Osteoblast (primary cell): ENCODE results near the gene KIAA0825. TPM values are rescaled to one million over a fixed set of nuclear protein-coding genes. Genes with fewer than 3 reads are reported as not detected.

Experiments
- DNase-seq: peaks from one replicate; pipeline ENCODE4 v3.0.0; 2011; ENCODE audit warnings: low spot score, mixed read lengths; ENCODE audit not compliant: insufficient read length; ENCODE audit errors: missing footprints
- H2AFZ ChIP-seq: 2 replicates; pipeline ENCODE4 v1.6.0; 2011; ENCODE audit warnings: mild to moderate bottlenecking, low read length
- H3K27ac ChIP-seq: 2 replicates; pipeline ENCODE4 v1.5.1; 2011; ENCODE audit warnings: mild to moderate bottlenecking, low read depth, low read length, moderate library complexity
- H3K27me3 ChIP-seq: 2 replicates; pipeline ENCODE4 v1.6.0; 2012; ENCODE audit warnings: mild to moderate bottlenecking, control low read depth, inconsistent platforms, low read length, moderate library complexity; ENCODE audit not compliant: insufficient read depth
- H3K36me3 ChIP-seq: 2 replicates; pipeline ENCODE4 v1.5.1; 2011; ENCODE audit warnings: mild to moderate bottlenecking, low read length, control low read depth, moderate library complexity; ENCODE audit not compliant: insufficient read depth
- H3K4me1 ChIP-seq: 2 replicates; pipeline ENCODE4 v1.5.1; 2011; ENCODE audit warnings: mild to moderate bottlenecking, low read length, control low read depth, moderate library complexity; ENCODE audit not compliant: insufficient read depth
- H3K4me2 ChIP-seq: 2 replicates; pipeline ENCODE4 v1.6.0; 2011; ENCODE audit warnings: mild to moderate bottlenecking, low read length; ENCODE audit not compliant: insufficient read depth
- H3K4me3 ChIP-seq: fragments of 200-600 bp; sonication (generic); 3 replicates; pipeline ENCODE4 v1.5.1; 2012; ENCODE audit warnings: mild to moderate bottlenecking, low read length, inconsistent platforms; ENCODE audit not compliant: insufficient read depth
- H3K79me2 ChIP-seq: 2 replicates; pipeline ENCODE4 v1.6.0; 2012; ENCODE audit warnings: mild to moderate bottlenecking, low read length, control low read depth, inconsistent platforms; ENCODE audit not compliant: insufficient read depth
- H3K9me3 ChIP-seq: 2 replicates; pipeline ENCODE4 v1.5.1; 2011; ENCODE audit warnings: low read depth, low read length, control low read depth
- H4K20me1 ChIP-seq: 2 replicates; pipeline ENCODE4 v1.6.0; 2012; ENCODE audit warnings: mild to moderate bottlenecking, low read length, control low read depth; ENCODE audit not compliant: insufficient read depth
- CTCF ChIP-seq: IDR thresholded peaks from 2 replicates; pipeline ENCODE4 v1.5.1; 2011; ENCODE audit warnings: mild to moderate bottlenecking, low read depth, low read length, moderate library complexity; ENCODE audit errors: extremely low read depth
- total RNA-seq: library from RNA; depleted of rRNA; stranded (reverse); fragments of >200 nt; gene quantifications from 2 replicates; pipeline ENCODE4 v1.2.3, GENCODE V29; 2012

KIAA0825 gene
- total RNA-seq, 1 donor, result 8.0 TPM

DNA sequence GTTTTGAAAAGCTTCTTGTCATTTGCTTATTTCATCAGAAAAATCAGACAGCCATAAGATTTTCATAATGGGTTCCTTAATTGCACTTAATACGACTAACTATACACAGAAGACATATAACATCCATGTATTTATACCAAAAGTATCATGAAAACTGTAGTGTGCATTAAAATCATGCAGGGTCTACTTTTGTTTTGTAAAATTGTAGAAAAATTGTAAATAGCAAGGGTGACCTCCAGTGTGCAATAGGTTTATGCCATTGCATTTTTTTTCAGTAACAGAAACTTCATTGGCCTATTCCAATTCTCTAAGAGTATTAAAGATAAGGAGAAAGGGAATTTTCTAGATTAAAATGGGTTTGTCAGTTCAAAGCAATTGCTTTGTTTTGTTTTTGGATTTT is 307.6 kb downstream of the KIAA0825 start:
- H3K9me3 ChIP-seq, result no peaks in the 10 kb centered on the region
- H3K36me3 ChIP-seq, result no peaks in the 10 kb centered on the region
- H3K27me3 ChIP-seq, result no peaks in the 10 kb centered on the region
- no peaks in the 10 kb centered on the region for H3K4me1 ChIP-seq
- no peaks in the 10 kb centered on the region for H4K20me1 ChIP-seq
- no peak overlapping the region for H2AFZ ChIP-seq
- H3K79me2 ChIP-seq, result no peaks in the 10 kb centered on the region
- TF ChIP-seq CTCF, result no peak
- no peak for DNase-seq
- H3K27ac ChIP-seq, result no peak overlapping the region
- H3K4me2 ChIP-seq, result no peak overlapping the region
- H3K4me3 ChIP-seq, result no peak overlapping the region

DNA sequence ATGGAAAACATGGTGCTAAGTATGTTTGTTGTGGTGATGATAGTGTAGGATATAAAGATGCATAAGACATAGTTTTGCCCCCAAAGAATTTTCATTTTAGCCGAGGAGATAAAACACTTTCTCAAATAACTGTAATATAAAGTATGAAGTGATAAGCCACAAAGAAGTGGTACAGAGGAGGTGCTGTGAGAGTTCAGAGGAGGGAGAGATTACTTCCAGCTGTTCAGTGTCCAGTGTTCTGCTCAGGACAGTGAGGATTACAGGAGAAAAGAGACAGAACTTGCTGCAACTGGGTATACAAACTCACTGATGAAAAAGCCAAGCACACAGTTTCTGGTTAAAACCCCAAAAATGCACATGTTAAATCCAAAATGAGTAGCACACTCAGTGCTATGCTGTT is 309.3 kb downstream of the KIAA0825 start:
- no peaks in the 10 kb centered on the region for H3K79me2 ChIP-seq
- H4K20me1 ChIP-seq, result no peaks in the 10 kb centered on the region
- H3K4me3 ChIP-seq, result no peak overlapping the region
- no peak for TF ChIP-seq CTCF
- DNase-seq, result no peak
- no peak overlapping the region for H3K4me2 ChIP-seq
- no peaks in the 10 kb centered on the region for H3K4me1 ChIP-seq
- H3K27ac ChIP-seq, result no peak overlapping the region
- H3K36me3 ChIP-seq, result no peaks in the 10 kb centered on the region
- no peaks in the 10 kb centered on the region for H3K27me3 ChIP-seq
- H3K9me3 ChIP-seq, result no peaks in the 10 kb centered on the region
- no peak overlapping the region for H2AFZ ChIP-seq

- Histone ChIP-seq H3K4me1 (no peaks in the 10 kb centered on the region), H4K20me1 (no peaks in the 10 kb centered on the region), H3K36me3 (no peaks in the 10 kb centered on the region), H3K4me2 (no peak overlapping the region), H2AFZ (no peak overlapping the region), H3K4me3 (no peak overlapping the region), H3K9me3 (no peaks in the 10 kb centered on the region), H3K27me3 (no peaks in the 10 kb centered on the region), H3K79me2 (no peaks in the 10 kb centered on the region), H3K27ac (no peak overlapping the region)
- no peak for DNase-seq
- no peak for TF ChIP-seq CTCF
Observed at GRCh38 chr5:94308442-94308841, 310.0 kb downstream of the KIAA0825 start.

DNA sequence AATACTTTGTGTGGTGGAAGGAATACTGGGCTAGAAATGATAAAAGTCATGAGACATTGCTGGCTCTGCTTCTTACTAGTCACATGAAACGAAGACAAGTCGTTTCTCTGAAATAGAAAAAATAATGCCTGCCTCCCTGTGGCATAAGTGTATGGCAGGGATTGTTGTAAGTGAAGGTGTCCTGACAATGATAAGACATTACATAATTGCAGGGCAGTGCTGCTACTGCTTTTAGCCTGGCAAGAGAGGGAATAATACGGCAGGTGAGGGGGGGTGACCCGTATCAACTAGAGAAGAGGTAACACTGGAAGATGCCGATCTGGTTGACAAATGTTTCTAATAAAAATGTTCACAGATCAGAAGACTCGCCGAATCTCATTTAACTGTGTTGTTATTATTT is 314.3 kb downstream of the KIAA0825 start:
- no peak overlapping the region for H3K4me3 ChIP-seq
- DNase-seq, result no peak
- H3K27ac ChIP-seq, result no peak overlapping the region
- H3K79me2 ChIP-seq, result no peaks in the 10 kb centered on the region
- H3K4me1 ChIP-seq, result no peaks in the 10 kb centered on the region
- no peak overlapping the region for H2AFZ ChIP-seq
- no peaks in the 10 kb centered on the region for H3K9me3 ChIP-seq
- no peak overlapping the region for H3K4me2 ChIP-seq
- H4K20me1 ChIP-seq, result no peaks in the 10 kb centered on the region
- TF ChIP-seq CTCF, result no peak
- H3K27me3 ChIP-seq, result no peaks in the 10 kb centered on the region
- H3K36me3 ChIP-seq, result no peaks in the 10 kb centered on the region
